ENCODE data around the gene MYZAP. TPM values are rescaled to one million over a fixed set of nuclear protein-coding genes. Genes with fewer than 3 reads are reported as not detected.

MYZAP gene
- total and polyA plus RNA-seq, 2 of the 13 experiments (the other 11 are each of a cell fraction or from before 2014, with no cell fraction given), result not detected

GRCh38 chr15:57706405-57707209 lies 114.9 kb downstream of the MYZAP start, which contains the start of gene POLR2M (continued):
- peak; percentile 5 for TF ChIP-seq CTCF (CRISPR knock-in tag; IDR thresholded peaks at IDR 0.05)
- TF ChIP-seq ZNF207 (IDR thresholded peaks at IDR 0.05; ENCODE audit: borderline replicate concordance), result no peak
- TF ChIP-seq ZNF75D (CRISPR knock-in tag; IDR thresholded peaks at IDR 0.05; ENCODE audit: borderline replicate concordance), result 0 out of 2 replicates have a peak, but pooled peaks have one; percentile 54
- TF ChIP-seq ZNF382 (CRISPR knock-in tag; IDR thresholded peaks at IDR 0.05; ENCODE audit: borderline replicate concordance), result no peak
- peak; percentile 24; the same call in 1 of the 2 replicates for TF ChIP-seq AHR (CRISPR knock-in tag; IDR thresholded peaks at IDR 0.05)
- peak; percentile 46; the same call in 1 of the 2 replicates for TF ChIP-seq HMGXB3 (CRISPR knock-in tag; IDR thresholded peaks at IDR 0.05; ENCODE audit: borderline replicate concordance)
- no peak for TF ChIP-seq ATF7 (IDR thresholded peaks at IDR 0.05)
- peak; percentile 77; the same call in 1 of the 2 replicates for TF ChIP-seq ATF7 (CRISPR knock-in tag; IDR thresholded peaks at IDR 0.05)
- TF ChIP-seq NFYC (CRISPR knock-in tag; IDR thresholded peaks at IDR 0.05), result peak; percentile 14; the same call in 1 of the 2 replicates
- no peak for TF ChIP-seq RFX1 (IDR thresholded peaks at IDR 0.05)
- peak; percentile 85; the same call in 1 of the 2 replicates for TF ChIP-seq CHD4 (IDR thresholded peaks at IDR 0.05; ENCODE audit: borderline replicate concordance, low read length)
- peak; percentile 98 for TF ChIP-seq KAT8 (CRISPR knock-in tag; IDR thresholded peaks at IDR 0.05)
- no peak for TF ChIP-seq NKX3-1 (CRISPR knock-in tag; IDR thresholded peaks at IDR 0.05)
- peak; percentile 97 for TF ChIP-seq FLYWCH1 (CRISPR knock-in tag; IDR thresholded peaks at IDR 0.05)
- TF ChIP-seq TBX3 (IDR thresholded peaks at IDR 0.05; ENCODE audit: borderline replicate concordance), result peak; percentile 31; the same call in 1 of the 2 replicates
- TF ChIP-seq HOMEZ (CRISPR knock-in tag; IDR thresholded peaks at IDR 0.05; ENCODE audit: low read depth), result peak; percentile 77; the same call in 1 of the 2 replicates
- TF ChIP-seq SRSF4 (IDR thresholded peaks at IDR 0.05; ENCODE audit: low read depth, low read length, poor library complexity, severe bottlenecking), result no peak
- peak; percentile 79; the same call in 1 of the 2 replicates for TF ChIP-seq ZNF430 (CRISPR knock-in tag; IDR thresholded peaks at IDR 0.05)
- peak; percentile 96 for TF ChIP-seq HOXA3 (CRISPR knock-in tag; IDR thresholded peaks at IDR 0.05)
- no peak for TF ChIP-seq TIGD3 (CRISPR knock-in tag; IDR thresholded peaks at IDR 0.05; ENCODE audit: borderline replicate concordance)
- 0 out of 2 replicates have a peak, but pooled peaks have one; percentile 41 for TF ChIP-seq ZIK1 (CRISPR knock-in tag; IDR thresholded peaks at IDR 0.05; ENCODE audit: borderline replicate concordance, low read depth)
